Measurements from ENCODE around the gene MAIP1. TPM values are rescaled to one million over a fixed set of nuclear protein-coding genes. Genes with fewer than 3 reads are reported as not detected.

Gene MAIP1
- total RNA-seq, 1 donor: 26.8 TPM

DNA sequence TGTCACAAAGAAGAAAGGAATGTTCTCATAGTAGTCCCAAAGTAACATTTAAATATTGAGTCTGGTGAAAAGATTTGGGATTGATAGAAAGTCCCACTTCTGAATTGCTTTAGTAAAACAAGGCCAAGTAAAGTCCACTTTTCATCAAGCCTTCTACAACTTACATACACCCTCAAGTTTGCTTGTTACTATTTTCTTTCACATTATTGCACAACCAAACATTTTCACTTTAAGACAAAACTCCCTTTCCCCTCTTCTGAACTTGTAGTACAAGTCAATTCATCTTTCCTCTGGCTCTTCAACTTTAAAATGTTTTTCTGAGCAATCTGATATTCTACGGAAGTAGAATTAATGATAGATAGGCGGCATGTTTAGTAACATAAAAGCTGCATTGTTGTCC is 11.0 kb downstream of the MAIP1 start:
- DNase-seq (ENCODE audit: insufficient read length, low spot score, missing footprints): no peak
- Histone ChIP-seq H3K4me1 (ENCODE audit: insufficient read depth, low read length) (no peaks in the 10 kb centered on the region), H3K27me3 (ENCODE audit: insufficient read depth, low read length) (no peaks in the 10 kb centered on the region), H3K79me2 (ENCODE audit: insufficient read depth, low read length) (no peaks in the 10 kb centered on the region), H3K4me2 (ENCODE audit: insufficient read depth, low read length) (no peak overlapping the region), H3K9me3 (ENCODE audit: low read depth, low read length) (no peaks in the 10 kb centered on the region), H3K4me3 (ENCODE audit: insufficient read depth, low read length) (no peak overlapping the region), H2AFZ (ENCODE audit: low read length) (no peak overlapping the region), H4K20me1 (ENCODE audit: insufficient read depth, low read length) (no peaks in the 10 kb centered on the region), H3K36me3 (ENCODE audit: insufficient read depth, low read length) (peaks cover 52% of the 10 kb centered on the region), H3K27ac (ENCODE audit: low read depth, low read length) (no peak overlapping the region)
- TF ChIP-seq, protein P1, sequence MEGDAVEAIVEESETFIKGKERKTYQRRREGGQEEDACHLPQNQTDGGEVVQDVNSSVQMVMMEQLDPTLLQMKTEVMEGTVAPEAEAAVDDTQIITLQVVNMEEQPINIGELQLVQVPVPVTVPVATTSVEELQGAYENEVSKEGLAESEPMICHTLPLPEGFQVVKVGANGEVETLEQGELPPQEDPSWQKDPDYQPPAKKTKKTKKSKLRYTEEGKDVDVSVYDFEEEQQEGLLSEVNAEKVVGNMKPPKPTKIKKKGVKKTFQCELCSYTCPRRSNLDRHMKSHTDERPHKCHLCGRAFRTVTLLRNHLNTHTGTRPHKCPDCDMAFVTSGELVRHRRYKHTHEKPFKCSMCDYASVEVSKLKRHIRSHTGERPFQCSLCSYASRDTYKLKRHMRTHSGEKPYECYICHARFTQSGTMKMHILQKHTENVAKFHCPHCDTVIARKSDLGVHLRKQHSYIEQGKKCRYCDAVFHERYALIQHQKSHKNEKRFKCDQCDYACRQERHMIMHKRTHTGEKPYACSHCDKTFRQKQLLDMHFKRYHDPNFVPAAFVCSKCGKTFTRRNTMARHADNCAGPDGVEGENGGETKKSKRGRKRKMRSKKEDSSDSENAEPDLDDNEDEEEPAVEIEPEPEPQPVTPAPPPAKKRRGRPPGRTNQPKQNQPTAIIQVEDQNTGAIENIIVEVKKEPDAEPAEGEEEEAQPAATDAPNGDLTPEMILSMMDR (IDR thresholded peaks at IDR 0.05; ENCODE audit: extremely low read depth, low read depth, low read length): no peak

DNA sequence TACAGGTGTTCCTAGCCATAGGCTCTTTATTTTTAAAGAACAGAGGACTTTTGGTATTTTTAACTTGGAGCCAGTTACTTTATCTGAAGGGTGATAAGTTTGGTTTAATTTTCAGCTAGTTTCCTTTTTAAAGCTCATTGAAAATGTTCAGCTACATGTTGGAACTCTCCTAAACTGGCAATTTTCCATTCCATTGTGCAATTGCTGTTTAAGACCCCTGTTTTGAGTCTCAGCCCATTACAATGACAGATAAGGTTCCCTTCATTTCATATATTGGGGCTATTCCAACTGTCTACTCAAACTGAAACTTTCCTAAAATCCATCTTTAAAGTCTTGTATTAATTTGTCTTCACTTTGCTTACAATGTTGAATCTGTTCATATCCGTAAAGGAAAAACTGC is 11.6 kb downstream of the MAIP1 start:
- no peak for DNase-seq (ENCODE audit: insufficient read length, low spot score, missing footprints)
- Histone ChIP-seq H3K4me3 (ENCODE audit: insufficient read depth, low read length) (no peak overlapping the region), H3K27ac (ENCODE audit: low read depth, low read length) (no peak overlapping the region), H3K4me1 (ENCODE audit: insufficient read depth, low read length) (no peaks in the 10 kb centered on the region), H3K36me3 (ENCODE audit: insufficient read depth, low read length) (peaks cover 47% of the 10 kb centered on the region), H3K79me2 (ENCODE audit: insufficient read depth, low read length) (no peaks in the 10 kb centered on the region), H3K27me3 (ENCODE audit: insufficient read depth, low read length) (no peaks in the 10 kb centered on the region), H3K4me2 (ENCODE audit: insufficient read depth, low read length) (no peak overlapping the region), H4K20me1 (ENCODE audit: insufficient read depth, low read length) (no peaks in the 10 kb centered on the region), H3K9me3 (ENCODE audit: low read depth, low read length) (no peaks in the 10 kb centered on the region), H2AFZ (ENCODE audit: low read length) (no peak overlapping the region)
- TF ChIP-seq, protein P1 (IDR thresholded peaks at IDR 0.05; ENCODE audit: extremely low read depth, low read depth, low read length): no peak

DNA sequence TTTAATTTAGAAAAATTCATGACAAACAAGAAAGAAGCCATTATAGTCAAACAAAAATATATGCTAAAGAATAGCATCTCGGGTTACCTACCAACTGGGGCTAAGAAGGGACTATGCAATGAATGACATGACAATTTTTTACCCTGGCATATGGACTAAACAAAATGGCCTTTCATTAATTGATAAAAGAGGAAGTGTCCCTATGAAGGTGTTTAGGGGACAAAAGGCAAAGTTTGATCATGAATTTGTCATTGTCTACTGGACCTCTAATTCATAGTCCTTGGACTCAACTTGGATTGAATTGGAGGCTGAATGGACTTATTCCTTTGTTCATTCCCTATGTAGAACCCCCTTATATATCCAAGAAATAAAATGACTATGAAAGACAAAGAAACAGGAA is 12.7 kb downstream of the MAIP1 start:
- TF ChIP-seq, protein P1 (IDR thresholded peaks at IDR 0.05; ENCODE audit: extremely low read depth, low read depth, low read length): no peak
- H3K4me1 ChIP-seq (ENCODE audit: insufficient read depth, low read length): no peaks in the 10 kb centered on the region
- no peak for DNase-seq (ENCODE audit: insufficient read length, low spot score, missing footprints)

DNA sequence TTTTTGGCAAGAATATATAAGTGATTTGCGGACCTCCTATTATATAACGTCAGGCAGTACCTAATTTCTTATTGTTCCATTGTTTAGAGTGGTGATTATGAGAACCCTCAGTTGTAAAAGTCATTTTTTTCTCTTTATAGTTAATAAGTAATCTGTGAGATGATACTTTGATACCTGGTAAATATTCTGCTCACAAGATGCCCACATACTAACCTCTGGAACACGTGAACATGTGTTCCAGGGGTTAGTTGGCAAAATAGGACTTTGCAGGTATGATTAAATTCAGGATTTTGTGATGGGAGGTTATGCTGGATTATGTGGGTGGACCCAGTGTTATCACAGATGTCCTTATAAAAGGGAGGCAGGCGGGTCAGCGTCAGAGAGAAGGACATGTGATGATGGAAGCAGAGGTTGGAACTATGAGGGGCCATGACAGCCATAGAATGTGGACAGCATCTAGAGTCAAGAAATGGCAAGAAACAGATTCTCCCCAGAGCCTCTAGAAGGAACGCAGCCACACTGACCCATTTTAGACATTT is 16.8 kb downstream of the MAIP1 start:
- H3K27me3 ChIP-seq (ENCODE audit: insufficient read depth, low read length): no peaks in the 10 kb centered on the region
- H4K20me1 ChIP-seq (ENCODE audit: insufficient read depth, low read length): no peaks in the 10 kb centered on the region
- H3K4me3 ChIP-seq (ENCODE audit: insufficient read depth, low read length): no peak overlapping the region
- peaks cover 4% of the 10 kb centered on the region for H3K4me1 ChIP-seq (ENCODE audit: insufficient read depth, low read length)
- H3K27ac ChIP-seq (ENCODE audit: low read depth, low read length): no peak overlapping the region
- H3K4me2 ChIP-seq (ENCODE audit: insufficient read depth, low read length): no peak overlapping the region
- no peak for DNase-seq (ENCODE audit: insufficient read length, low spot score, missing footprints)
- no peaks in the 10 kb centered on the region for H3K79me2 ChIP-seq (ENCODE audit: insufficient read depth, low read length)
- H3K36me3 ChIP-seq (ENCODE audit: insufficient read depth, low read length): peaks cover 6% of the 10 kb centered on the region
- no peaks in the 10 kb centered on the region for H3K9me3 ChIP-seq (ENCODE audit: low read depth, low read length)
- TF ChIP-seq, protein P1 (IDR thresholded peaks at IDR 0.05; ENCODE audit: extremely low read depth, low read depth, low read length): no peak
- no peak overlapping the region for H2AFZ ChIP-seq (ENCODE audit: low read length)

More for the DNA sequence above, 12.7 kb downstream of the MAIP1 start:
- H3K79me2 ChIP-seq (ENCODE audit: insufficient read depth, low read length): no peaks in the 10 kb centered on the region
- H4K20me1 ChIP-seq (ENCODE audit: insufficient read depth, low read length): no peaks in the 10 kb centered on the region
- H3K36me3 ChIP-seq (ENCODE audit: insufficient read depth, low read length): peaks cover 39% of the 10 kb centered on the region
- no peaks in the 10 kb centered on the region for H3K27me3 ChIP-seq (ENCODE audit: insufficient read depth, low read length)
- no peak overlapping the region for H3K4me3 ChIP-seq (ENCODE audit: insufficient read depth, low read length)
- no peak overlapping the region for H3K4me2 ChIP-seq (ENCODE audit: insufficient read depth, low read length)
- H3K9me3 ChIP-seq (ENCODE audit: low read depth, low read length): no peaks in the 10 kb centered on the region
- no peak overlapping the region for H2AFZ ChIP-seq (ENCODE audit: low read length)
- H3K27ac ChIP-seq (ENCODE audit: low read depth, low read length): no peak overlapping the region
